ENCODE data around the gene GALNT14. TPM values are rescaled to one million over a fixed set of nuclear protein-coding genes. Genes with fewer than 3 reads are reported as not detected.

The GALNT14 gene
- total RNA-seq, 1 donor from 2014 or later: 2.1 TPM

DNA sequence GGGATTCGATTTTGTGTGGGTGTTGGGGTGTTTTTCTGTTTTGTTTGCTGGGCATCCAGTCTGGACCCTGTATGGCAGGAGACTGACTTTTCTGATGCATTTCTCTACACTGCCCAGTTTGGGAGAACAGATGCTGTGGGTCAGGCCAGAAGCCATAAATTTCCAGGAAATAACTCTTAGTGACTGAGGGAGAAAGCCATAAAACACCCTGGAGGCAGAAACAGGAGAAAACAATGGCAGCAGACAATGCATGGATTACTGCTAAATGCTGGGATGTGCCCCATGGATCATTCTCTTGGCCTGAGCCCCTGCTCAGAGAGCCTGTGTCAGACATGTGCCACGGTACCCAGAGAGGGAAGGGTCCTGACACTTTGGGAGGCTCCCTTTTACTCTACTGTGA, 197.4 kb downstream of the GALNT14 start:
- Histone ChIP-seq H3K79me2 (ENCODE audit: insufficient read depth, low read length) (no peaks in the 10 kb centered on the region), H2AFZ (ENCODE audit: low read depth, low read length) (no peak overlapping the region), H3K36me3 (ENCODE audit: insufficient read depth, low read length) (no peaks in the 10 kb centered on the region), H3K4me1 (ENCODE audit: insufficient read depth, low read length) (no peaks in the 10 kb centered on the region), H4K20me1 (ENCODE audit: insufficient read depth, low read length) (no peaks in the 10 kb centered on the region), H3K27me3 (ENCODE audit: insufficient read depth, low read length) (no peaks in the 10 kb centered on the region), H3K27ac (ENCODE audit: low read depth, low read length) (no peak overlapping the region), H3K9me3 (ENCODE audit: insufficient read depth, low read depth, low read length) (no peaks in the 10 kb centered on the region), H3K4me2 (ENCODE audit: low read length) (no peak overlapping the region), H3K4me3 (ENCODE audit: insufficient read depth, low read depth, low read length) (no peak overlapping the region), H3K9ac (ENCODE audit: low read length) (no peak overlapping the region)
- FAIRE-seq: no peak
- Mint-ChIP-seq H3K27ac (ENCODE audit: unreplicated experiment) (no peak overlapping the region), H3K36me3 (ENCODE audit: low read depth, unreplicated experiment) (no peaks in the 10 kb centered on the region), H3K9me3 (ENCODE audit: unreplicated experiment) (no peaks in the 10 kb centered on the region), H3K4me1 (ENCODE audit: low read depth, unreplicated experiment) (no peaks in the 10 kb centered on the region), H3K4me3 (ENCODE audit: unreplicated experiment) (no peak overlapping the region), H3K27me3 (ENCODE audit: low read depth, unreplicated experiment) (peaks cover 21% of the 10 kb centered on the region)
- TF ChIP-seq, protein P1, sequence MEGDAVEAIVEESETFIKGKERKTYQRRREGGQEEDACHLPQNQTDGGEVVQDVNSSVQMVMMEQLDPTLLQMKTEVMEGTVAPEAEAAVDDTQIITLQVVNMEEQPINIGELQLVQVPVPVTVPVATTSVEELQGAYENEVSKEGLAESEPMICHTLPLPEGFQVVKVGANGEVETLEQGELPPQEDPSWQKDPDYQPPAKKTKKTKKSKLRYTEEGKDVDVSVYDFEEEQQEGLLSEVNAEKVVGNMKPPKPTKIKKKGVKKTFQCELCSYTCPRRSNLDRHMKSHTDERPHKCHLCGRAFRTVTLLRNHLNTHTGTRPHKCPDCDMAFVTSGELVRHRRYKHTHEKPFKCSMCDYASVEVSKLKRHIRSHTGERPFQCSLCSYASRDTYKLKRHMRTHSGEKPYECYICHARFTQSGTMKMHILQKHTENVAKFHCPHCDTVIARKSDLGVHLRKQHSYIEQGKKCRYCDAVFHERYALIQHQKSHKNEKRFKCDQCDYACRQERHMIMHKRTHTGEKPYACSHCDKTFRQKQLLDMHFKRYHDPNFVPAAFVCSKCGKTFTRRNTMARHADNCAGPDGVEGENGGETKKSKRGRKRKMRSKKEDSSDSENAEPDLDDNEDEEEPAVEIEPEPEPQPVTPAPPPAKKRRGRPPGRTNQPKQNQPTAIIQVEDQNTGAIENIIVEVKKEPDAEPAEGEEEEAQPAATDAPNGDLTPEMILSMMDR (IDR thresholded peaks at IDR 0.05; ENCODE audit: insufficient read depth, low read depth, low read length): no peak
- no peak for TF ChIP-seq EZH2 (IDR thresholded peaks at IDR 0.05; ENCODE audit: insufficient read depth, low read length)
- no peak for DNase-seq (ENCODE audit: low read depth)

DNA sequence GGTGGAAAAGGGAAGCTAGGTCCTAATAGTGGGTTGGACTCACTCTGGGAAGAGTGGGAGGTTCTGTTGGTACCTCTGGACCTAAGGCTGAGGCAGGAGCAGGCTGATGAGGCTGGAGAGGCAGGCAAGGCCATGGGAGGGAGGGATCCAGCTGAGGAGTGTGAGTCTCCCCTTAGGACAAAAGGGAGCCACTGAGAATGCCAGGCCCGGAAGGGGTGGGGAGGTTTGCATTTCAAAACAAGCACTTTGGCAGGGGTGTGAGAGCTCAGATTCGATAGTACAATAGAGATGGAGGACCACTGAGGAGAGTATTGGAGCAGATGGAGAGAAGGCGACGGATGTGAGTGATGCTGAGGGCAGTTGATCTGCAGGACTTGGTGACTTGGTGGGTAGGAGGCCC, 198.9 kb downstream of the GALNT14 start:
- H3K27me3 Mint-ChIP-seq (ENCODE audit: low read depth, unreplicated experiment): peaks cover 21% of the 10 kb centered on the region
- no peaks in the 10 kb centered on the region for H3K9me3 Mint-ChIP-seq (ENCODE audit: unreplicated experiment)
- FAIRE-seq (no peak), DNase-seq (ENCODE audit: low read depth) (no peak)
- Histone ChIP-seq H3K79me2 (ENCODE audit: insufficient read depth, low read length) (no peaks in the 10 kb centered on the region), H3K9ac (ENCODE audit: low read length) (no peak overlapping the region), H3K4me2 (ENCODE audit: low read length) (no peak overlapping the region), H3K9me3 (ENCODE audit: insufficient read depth, low read depth, low read length) (no peaks in the 10 kb centered on the region), H2AFZ (ENCODE audit: low read depth, low read length) (no peak overlapping the region), H3K4me3 (ENCODE audit: insufficient read depth, low read depth, low read length) (no peak overlapping the region), H3K36me3 (ENCODE audit: insufficient read depth, low read length) (no peaks in the 10 kb centered on the region), H4K20me1 (ENCODE audit: insufficient read depth, low read length) (no peaks in the 10 kb centered on the region), H3K27me3 (ENCODE audit: insufficient read depth, low read length) (no peaks in the 10 kb centered on the region), H3K4me1 (ENCODE audit: insufficient read depth, low read length) (no peaks in the 10 kb centered on the region), H3K27ac (ENCODE audit: low read depth, low read length) (no peak overlapping the region)
- H3K36me3 Mint-ChIP-seq (ENCODE audit: low read depth, unreplicated experiment): no peaks in the 10 kb centered on the region
- no peak overlapping the region for H3K27ac Mint-ChIP-seq (ENCODE audit: unreplicated experiment)
- no peak overlapping the region for H3K4me3 Mint-ChIP-seq (ENCODE audit: unreplicated experiment)
- no peaks in the 10 kb centered on the region for H3K4me1 Mint-ChIP-seq (ENCODE audit: low read depth, unreplicated experiment)
- TF ChIP-seq, protein P1 (IDR thresholded peaks at IDR 0.05; ENCODE audit: insufficient read depth, low read depth, low read length): no peak
- no peak for TF ChIP-seq EZH2 (IDR thresholded peaks at IDR 0.05; ENCODE audit: insufficient read depth, low read length)

DNA sequence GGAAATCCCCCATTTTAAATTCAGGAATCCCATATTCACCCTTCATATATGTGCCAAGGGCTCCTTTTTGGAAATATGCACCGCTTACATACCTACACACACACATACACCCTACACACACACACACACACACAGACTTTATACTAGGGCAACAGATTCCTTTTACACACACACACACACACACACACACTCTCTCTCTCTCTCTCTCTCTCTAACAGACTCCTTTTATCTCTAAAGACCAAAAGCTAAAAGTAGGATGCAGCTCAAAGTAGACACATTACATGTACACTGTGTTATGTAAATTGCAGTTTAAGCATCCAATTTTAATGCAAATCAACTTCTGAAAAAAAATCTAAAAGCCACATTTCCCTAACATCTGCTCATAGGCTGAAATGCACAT, 200.0 kb downstream of the GALNT14 start:
- DNase-seq (ENCODE audit: low read depth) (no peak), FAIRE-seq (no peak)
- H3K27me3 Mint-ChIP-seq (ENCODE audit: low read depth, unreplicated experiment): peaks cover 21% of the 10 kb centered on the region
- no peak overlapping the region for H3K4me3 Mint-ChIP-seq (ENCODE audit: unreplicated experiment)
- no peaks in the 10 kb centered on the region for H3K4me1 Mint-ChIP-seq (ENCODE audit: low read depth, unreplicated experiment)
- Histone ChIP-seq H3K36me3 (ENCODE audit: insufficient read depth, low read length) (no peaks in the 10 kb centered on the region), H3K4me3 (ENCODE audit: insufficient read depth, low read depth, low read length) (no peak overlapping the region), H3K4me1 (ENCODE audit: insufficient read depth, low read length) (no peaks in the 10 kb centered on the region), H2AFZ (ENCODE audit: low read depth, low read length) (no peak overlapping the region), H3K9ac (ENCODE audit: low read length) (no peak overlapping the region), H3K27ac (ENCODE audit: low read depth, low read length) (no peak overlapping the region), H3K27me3 (ENCODE audit: insufficient read depth, low read length) (no peaks in the 10 kb centered on the region), H3K4me2 (ENCODE audit: low read length) (no peak overlapping the region), H3K79me2 (ENCODE audit: insufficient read depth, low read length) (no peaks in the 10 kb centered on the region), H3K9me3 (ENCODE audit: insufficient read depth, low read depth, low read length) (no peaks in the 10 kb centered on the region), H4K20me1 (ENCODE audit: insufficient read depth, low read length) (no peaks in the 10 kb centered on the region)
- H3K9me3 Mint-ChIP-seq (ENCODE audit: unreplicated experiment): no peaks in the 10 kb centered on the region
- no peak overlapping the region for H3K27ac Mint-ChIP-seq (ENCODE audit: unreplicated experiment)
- no peak for TF ChIP-seq EZH2 (IDR thresholded peaks at IDR 0.05; ENCODE audit: insufficient read depth, low read length)
- TF ChIP-seq, protein P1 (IDR thresholded peaks at IDR 0.05; ENCODE audit: insufficient read depth, low read depth, low read length): no peak
- no peaks in the 10 kb centered on the region for H3K36me3 Mint-ChIP-seq (ENCODE audit: low read depth, unreplicated experiment)
